ENCODE results near the gene SASH1. TPM values are rescaled to one million over a fixed set of nuclear protein-coding genes. Genes with fewer than 3 reads are reported as not detected.

The SASH1 gene
- total and polyA plus RNA-seq, 9 of the 15 experiments (the other 6 are each of a cell fraction or from before 2014, with no cell fraction given), result 0.35 to 3.5 (median 1.6) TPM

GRCh38 chr6:148580442-148580841, 237.8 kb downstream of the SASH1 start:
- in situ Hi-C loops (cut with MboI) (no loop called here), intact Hi-C loops (cut with micrococcal nuclease) (no loop called here)
- CTCF ChIA-PET (ENCODE audit: low intra/inter-chr PET ratio), result interaction anchor here (0.7 kb wide), 2 partner anchors 425 to 491 kb away, joined by 3 read pairs; no protein-coding TSS in a partner anchor
- H3K36me3 ChIP-seq (ENCODE audit: control insufficient read depth, insufficient read depth, low read length), result no peaks in the 10 kb centered on the region
- no peaks in the 10 kb centered on the region for H4K20me1 ChIP-seq (replicated peaks; ENCODE audit: control insufficient read depth, insufficient read depth, low read length)
- H3K9me1 ChIP-seq (ENCODE audit: control insufficient read depth, insufficient read depth, low read length), result no peaks in the 10 kb centered on the region
- POLR2A ChIA-PET, result no interaction called here
- no TSS peak for BruUV-seq (replicated peaks)
- 0% methylated on average over 5 of the region's 5 CpGs for WGBS (ENCODE audit: insufficient coverage, low coverage, missing lambda C conversion rate)
- H3K27ac ChIP-seq (ENCODE audit: extremely low read depth, low read depth, low read length), result no peak overlapping the region
- no peak overlapping the region for H2AFZ ChIP-seq (ENCODE audit: low read depth, low read length)
- H3K4me1 ChIP-seq (replicated peaks in 1 of 2; ENCODE audit: control insufficient read depth in 2 of 2, insufficient read depth in 2 of 2, low read length in 2 of 2), result no peaks in the 10 kb centered on the region
- no peak for DNase-seq (ENCODE audit: extremely low read depth in 1 of 4, low spot score in 3 of 4)
- peaks cover 0 to 3% of the 10 kb centered on the region in 2 experiments; a peak in 2 of 5 replicates for H3K27me3 ChIP-seq (ENCODE audit: control insufficient read depth in 2 of 2, insufficient read depth in 2 of 2, low read length in 2 of 2)
- H3K4me2 ChIP-seq (ENCODE audit: insufficient read depth, low read length), result no peak overlapping the region
- TF ChIP-seq SFPQ (IDR thresholded peaks at IDR 0.05; ENCODE audit: low read depth, low read length), result no peak
- TF ChIP-seq SIX5 (IDR thresholded peaks at IDR 0.05; ENCODE audit: borderline replicate concordance in 1 of 2, insufficient read depth in 1 of 2, low read depth in 1 of 2, low read length in 2 of 2), result no peak
- TF ChIP-seq EP400 (IDR thresholded peaks at IDR 0.05), result no peak
- TF ChIP-seq RUNX1 (IDR thresholded peaks at IDR 0.05; ENCODE audit: low read depth), result no peak
- TF ChIP-seq MTF1 (CRISPR knock-in tag; IDR thresholded peaks at IDR 0.05; ENCODE audit: borderline replicate concordance), result no peak
- no peak for ATAC-seq
- no peak overlapping the region for H3K9ac ChIP-seq (ENCODE audit: insufficient read depth in 1 of 2, low read depth in 2 of 2, low read length in 2 of 2)
- H3K9me3 ChIP-seq (replicated peaks; ENCODE audit: control insufficient read depth, insufficient read depth, low read depth, low read length), result no peaks in the 10 kb centered on the region
- H3K4me3 ChIP-seq, result no peak overlapping the region
- FAIRE-seq, result no peak
- H3K79me2 ChIP-seq (ENCODE audit: control insufficient read depth, insufficient read depth, low read length), result no peaks in the 10 kb centered on the region
